Measurements from ENCODE around the gene SLC9A3.

SLC9A3 gene

GRCh38 chr5:556909-557441 is 32.7 kb upstream of the SLC9A3 start:
- POLR2A ChIA-PET: no interaction called here
- CTCF ChIA-PET: interaction anchor here (0.6 kb wide), 1 partner anchor 207 kb away, joined by 4 read pairs; no protein-coding TSS in a partner anchor
- no peak for DNase-seq (ENCODE audit: extremely low spot score)
- no peak for TF ChIP-seq ARNT (IDR thresholded peaks at IDR 0.05)
- no peak for TF ChIP-seq TARDBP (IDR thresholded peaks at IDR 0.05)
- no peak for TF ChIP-seq BHLHE40 (IDR thresholded peaks at IDR 0.05; ENCODE audit: borderline replicate concordance)
- TF ChIP-seq LEF1 (IDR thresholded peaks at IDR 0.05; ENCODE audit: borderline replicate concordance): no peak
- TF ChIP-seq PKNOX1 (IDR thresholded peaks at IDR 0.05): no peak
- TF ChIP-seq L3MBTL2 (conservative IDR thresholded peaks at IDR 0.05): no peak
- no peak for TF ChIP-seq HDGF (IDR thresholded peaks at IDR 0.05; ENCODE audit: borderline replicate concordance)

- CTCF ChIA-PET: no interaction called here
- TF ChIP-seq CTBP1 (IDR thresholded peaks at IDR 0.05; ENCODE audit: borderline replicate concordance): no peak
- TF ChIP-seq L3MBTL2 (conservative IDR thresholded peaks at IDR 0.05): no peak
- no peak for TF ChIP-seq ARNT (IDR thresholded peaks at IDR 0.05)
- TF ChIP-seq FOXA1 (IDR thresholded peaks at IDR 0.05): no peak
- no peak for TF ChIP-seq TARDBP (IDR thresholded peaks at IDR 0.05)
- TF ChIP-seq LEF1 (IDR thresholded peaks at IDR 0.05; ENCODE audit: borderline replicate concordance): no peak
- no peak for TF ChIP-seq FOXM1 (IDR thresholded peaks at IDR 0.05; ENCODE audit: borderline replicate concordance)
- no peak for TF ChIP-seq SP1 (IDR thresholded peaks at IDR 0.05)
- TF ChIP-seq FOXK2 (IDR thresholded peaks at IDR 0.05): no peak
- no peak for TF ChIP-seq PKNOX1 (IDR thresholded peaks at IDR 0.05)
- no peak for TF ChIP-seq HDGF (IDR thresholded peaks at IDR 0.05; ENCODE audit: borderline replicate concordance)
- no peak for TF ChIP-seq ZNF384 (IDR thresholded peaks at IDR 0.05)
- no peak for TF ChIP-seq SUZ12 (IDR thresholded peaks at IDR 0.05)
- TF ChIP-seq BHLHE40 (IDR thresholded peaks at IDR 0.05; ENCODE audit: borderline replicate concordance): no peak
- no peak for TF ChIP-seq ELF4 (IDR thresholded peaks at IDR 0.05)
- no peak for TF ChIP-seq NFRKB (IDR thresholded peaks at IDR 0.05)
- DNase-seq (ENCODE audit: extremely low spot score): no peak
- POLR2A ChIA-PET: no interaction called here
These were observed 30.9 kb upstream of the SLC9A3 start for GRCh38 chr5:555058-555623.

GRCh38 chr5:554284-554988 is 30.2 kb upstream of the SLC9A3 start:
- no peak for DNase-seq (ENCODE audit: extremely low spot score)
- ChIA-PET POLR2A (no interaction called here), CTCF (no interaction called here)
- TF ChIP-seq BHLHE40 (IDR thresholded peaks at IDR 0.05; ENCODE audit: borderline replicate concordance): no peak
- TF ChIP-seq FOXM1 (IDR thresholded peaks at IDR 0.05; ENCODE audit: borderline replicate concordance): no peak

- CTCF ChIA-PET: no interaction called here
- POLR2A ChIA-PET: no interaction called here
- DNase-seq (ENCODE audit: extremely low spot score): peak; percentile 72
- TF ChIP-seq FOXA1 (IDR thresholded peaks at IDR 0.05) (no peak), FOXM1 (IDR thresholded peaks at IDR 0.05; ENCODE audit: borderline replicate concordance) (no peak), ELF4 (IDR thresholded peaks at IDR 0.05) (no peak), NFRKB (IDR thresholded peaks at IDR 0.05) (no peak), FOXK2 (IDR thresholded peaks at IDR 0.05) (no peak), LEF1 (IDR thresholded peaks at IDR 0.05; ENCODE audit: borderline replicate concordance) (no peak), TARDBP (IDR thresholded peaks at IDR 0.05) (no peak), ZNF384 (IDR thresholded peaks at IDR 0.05) (no peak), SUZ12 (IDR thresholded peaks at IDR 0.05) (no peak), HDGF (IDR thresholded peaks at IDR 0.05; ENCODE audit: borderline replicate concordance) (no peak), BHLHE40 (IDR thresholded peaks at IDR 0.05; ENCODE audit: borderline replicate concordance) (no peak), PKNOX1 (IDR thresholded peaks at IDR 0.05) (no peak), SP1 (IDR thresholded peaks at IDR 0.05) (no peak), CTBP1 (IDR thresholded peaks at IDR 0.05; ENCODE audit: borderline replicate concordance) (no peak), L3MBTL2 (conservative IDR thresholded peaks at IDR 0.05) (no peak), ARNT (IDR thresholded peaks at IDR 0.05) (no peak)
These were observed 29.6 kb upstream of the SLC9A3 start for GRCh38 chr5:553874-554273.

GRCh38 chr5:551406-551805 is 27.2 kb upstream of the SLC9A3 start:
- no peak for TF ChIP-seq PKNOX1 (IDR thresholded peaks at IDR 0.05)
- no peak for TF ChIP-seq L3MBTL2 (conservative IDR thresholded peaks at IDR 0.05)
- TF ChIP-seq FOXM1 (IDR thresholded peaks at IDR 0.05; ENCODE audit: borderline replicate concordance): no peak
- TF ChIP-seq FOXK2 (IDR thresholded peaks at IDR 0.05): no peak
- no peak for TF ChIP-seq SP1 (IDR thresholded peaks at IDR 0.05)
- no peak for TF ChIP-seq LEF1 (IDR thresholded peaks at IDR 0.05; ENCODE audit: borderline replicate concordance)
- TF ChIP-seq ZNF384 (IDR thresholded peaks at IDR 0.05): no peak
- TF ChIP-seq ELF4 (IDR thresholded peaks at IDR 0.05): no peak
- DNase-seq (ENCODE audit: extremely low spot score): no peak
- ChIA-PET POLR2A (no interaction called here), CTCF (no interaction called here)
